GM19099 (cell line): Measurements from ENCODE around the gene ERGIC1.
A peak's percentile ranks its signal among the peaks of the same experiment; 100 is the strongest.

Experiments used
- POLR2A ChIP-seq: IDR thresholded peaks from 3 replicates; pipeline ENCODE4 v1.6.1; 2011; ENCODE audit warnings: low read depth; ENCODE audit not compliant: insufficient read length; ENCODE audit errors: extremely low read depth

The ERGIC1 gene

DNA sequence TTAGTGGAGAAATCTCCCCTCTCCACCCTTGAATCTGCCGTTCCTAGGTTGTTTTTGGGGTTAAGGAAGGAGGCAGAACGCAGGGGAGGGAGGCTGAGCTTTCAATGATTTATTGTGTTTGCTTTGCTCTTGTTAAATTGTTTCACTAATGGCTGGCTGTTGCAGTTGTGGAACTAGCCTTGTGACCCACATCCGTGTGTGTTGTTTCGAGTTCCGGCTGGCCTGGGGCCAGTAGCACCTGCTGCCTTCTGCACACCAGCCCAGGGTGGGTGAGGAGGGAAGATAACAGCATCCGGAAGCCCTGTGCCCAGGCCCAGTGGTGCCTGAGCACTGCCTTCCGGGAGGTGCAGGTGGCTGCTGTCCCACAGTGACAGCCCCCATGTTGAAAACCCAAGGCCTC, 3.6 kb downstream of the ERGIC1 start:
- peak; percentile 32 for TF ChIP-seq POLR2A

- TF ChIP-seq POLR2A = no peak
Observed at GRCh38 chr5:172838151-172838875, 4.3 kb downstream of the ERGIC1 start.

DNA sequence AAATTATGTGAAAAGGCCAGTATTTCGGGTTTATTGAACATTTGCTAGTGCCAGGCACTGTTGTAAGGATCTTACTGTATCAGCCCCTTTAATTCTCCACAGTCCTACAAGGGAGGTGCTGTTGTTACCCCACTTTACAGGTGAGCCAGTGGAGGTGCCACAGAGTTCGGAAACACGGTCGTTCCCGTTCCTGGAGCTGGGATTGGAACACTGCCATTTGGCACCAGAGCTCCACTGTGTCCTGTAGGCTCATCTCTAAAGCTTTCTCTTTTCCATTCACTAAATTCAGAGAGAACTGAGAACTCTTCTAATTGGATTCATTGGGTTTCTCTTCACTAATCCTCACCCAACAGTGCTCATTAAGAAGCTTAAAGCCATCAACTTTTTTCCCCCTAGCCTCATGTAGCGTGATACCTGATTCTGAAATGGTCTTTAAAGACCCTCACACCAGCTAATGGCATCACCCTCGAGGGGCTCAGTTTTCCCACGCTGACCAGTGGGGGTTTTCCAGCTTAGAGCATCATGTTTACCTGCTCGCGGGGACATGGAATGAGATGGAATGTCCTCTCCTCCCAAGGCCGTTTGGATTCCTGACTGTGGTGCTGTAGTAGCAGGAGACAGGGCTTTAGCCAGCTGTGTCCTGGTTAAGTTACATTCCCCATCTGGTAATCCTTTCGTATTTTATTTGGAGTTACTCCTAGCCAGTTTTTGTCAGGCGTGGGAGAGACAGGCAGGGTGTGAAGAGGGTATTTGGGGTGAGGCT, 5.8 kb downstream of the ERGIC1 start:
- no peak for TF ChIP-seq POLR2A

DNA sequence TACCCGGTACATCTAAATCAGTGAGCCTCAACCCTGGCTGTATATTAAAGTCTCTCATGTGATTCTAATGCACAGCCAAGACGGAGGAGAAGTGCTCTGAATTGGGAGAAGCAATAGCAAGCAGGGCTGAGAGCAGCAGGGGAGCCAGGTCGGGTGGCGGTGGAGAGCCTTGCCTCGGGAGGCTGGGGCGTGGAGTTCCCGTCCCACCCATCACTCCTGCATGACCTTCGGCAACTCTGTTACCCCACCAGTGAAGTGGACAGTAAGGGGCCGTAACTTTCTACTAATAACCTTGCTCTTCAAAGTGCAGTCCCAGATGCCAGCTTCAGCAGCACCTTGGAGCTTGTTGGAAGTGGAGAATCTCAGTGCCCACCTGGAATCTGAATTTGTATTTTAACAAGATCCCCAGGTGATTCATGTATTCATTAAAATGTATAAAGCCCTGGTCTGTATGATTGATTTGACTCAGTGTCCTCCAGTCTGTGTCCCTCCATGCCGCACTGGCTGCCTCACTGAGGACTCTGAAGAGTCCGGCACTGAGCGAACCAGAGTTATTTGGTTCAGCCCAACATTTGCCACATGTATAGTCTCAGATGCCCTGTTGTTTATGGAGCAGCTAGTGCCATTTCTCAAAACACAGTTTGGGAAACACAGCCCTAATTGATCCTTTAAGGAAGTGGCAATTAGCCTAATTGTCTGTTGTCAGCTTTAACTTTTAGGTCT, 6.5 kb downstream of the ERGIC1 start:
- TF ChIP-seq POLR2A = no peak

DNA sequence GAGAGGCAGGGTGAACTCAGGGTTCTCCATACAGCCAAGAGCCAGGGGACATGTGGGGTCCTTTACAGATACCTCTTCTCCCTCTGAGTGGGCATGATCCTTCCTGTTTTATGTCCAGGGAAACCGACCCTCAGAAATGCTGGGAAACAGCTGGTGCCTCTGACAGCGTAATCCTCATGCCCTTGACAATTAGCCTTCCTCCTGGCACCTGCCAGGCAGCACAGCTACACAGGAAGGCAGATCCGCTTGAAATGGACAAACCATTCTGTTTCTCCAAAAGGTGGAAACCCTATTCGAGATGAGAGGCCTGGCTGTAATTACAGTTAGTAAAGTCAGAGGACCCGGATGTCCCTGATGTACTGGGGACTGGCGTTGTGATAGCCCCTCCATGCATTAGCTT, 7.2 kb downstream of the ERGIC1 start:
- no peak for TF ChIP-seq POLR2A

- TF ChIP-seq POLR2A = no peak
Observed at GRCh38 chr5:172843825-172844576, 9.9 kb downstream of the ERGIC1 start.

- no peak for TF ChIP-seq POLR2A
Observed at GRCh38 chr5:172844577-172844838, 10.5 kb downstream of the ERGIC1 start.

- TF ChIP-seq POLR2A = no peak
Observed at GRCh38 chr5:172845154-172845553, 11.1 kb downstream of the ERGIC1 start.

DNA sequence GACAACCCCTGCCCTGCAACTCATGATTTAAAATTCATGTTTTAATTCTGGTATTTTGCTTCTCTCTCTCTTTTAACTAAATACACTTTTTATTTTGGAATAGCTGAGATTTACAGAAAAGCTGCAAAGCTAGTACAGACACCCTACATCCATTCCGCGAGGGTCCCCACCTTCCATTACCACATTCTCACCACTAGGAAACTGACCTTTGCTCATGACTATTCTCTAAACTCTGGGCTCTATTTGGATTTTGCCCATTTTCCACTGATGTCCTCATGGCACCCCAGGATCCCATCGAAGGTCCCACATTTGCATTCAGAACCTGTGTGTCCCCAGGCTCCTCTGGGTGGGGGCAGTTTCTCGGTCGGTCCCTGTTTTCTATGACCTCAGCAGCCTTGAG, 11.5 kb downstream of the ERGIC1 start:
- no peak for TF ChIP-seq POLR2A

DNA sequence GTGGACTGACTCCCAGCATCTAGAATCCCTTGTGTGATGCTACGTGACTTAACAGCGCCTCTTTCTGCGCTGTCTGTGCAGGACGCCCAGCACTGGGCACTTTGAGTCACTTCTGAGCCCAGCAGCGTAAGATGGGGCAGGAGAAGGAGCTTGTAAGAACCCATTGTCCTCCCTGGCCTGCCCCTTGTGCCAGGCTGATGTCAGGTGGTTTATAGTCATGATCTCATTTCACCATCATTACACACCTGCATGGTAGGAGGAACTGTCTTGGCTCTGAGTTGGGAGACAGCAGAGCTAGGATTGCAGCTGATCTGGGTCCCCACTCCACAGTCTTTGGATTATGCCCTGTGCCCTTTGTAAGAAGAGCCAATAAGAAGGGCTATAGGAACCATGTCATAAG, 12.2 kb downstream of the ERGIC1 start:
- no peak for TF ChIP-seq POLR2A

DNA sequence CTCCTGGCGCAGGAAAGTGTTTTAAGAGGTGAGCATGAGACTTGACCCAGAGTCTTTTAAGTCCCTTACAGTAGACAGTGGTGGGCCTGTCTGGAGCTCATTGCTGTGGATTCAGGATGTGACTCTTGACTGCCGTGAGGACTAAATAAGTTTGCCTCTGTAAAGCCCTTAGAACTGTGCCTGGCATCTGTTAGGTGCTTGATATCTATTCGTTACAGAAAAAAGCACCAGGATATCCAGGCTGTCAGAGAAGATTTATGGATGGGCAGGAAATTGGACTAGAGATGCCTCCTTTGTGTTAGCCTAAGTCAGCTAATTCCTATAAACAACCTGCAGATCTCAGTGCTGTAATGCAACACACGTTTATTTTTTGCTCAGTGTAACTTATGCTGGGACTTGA, 12.6 kb downstream of the ERGIC1 start:
- TF ChIP-seq POLR2A = no peak

DNA sequence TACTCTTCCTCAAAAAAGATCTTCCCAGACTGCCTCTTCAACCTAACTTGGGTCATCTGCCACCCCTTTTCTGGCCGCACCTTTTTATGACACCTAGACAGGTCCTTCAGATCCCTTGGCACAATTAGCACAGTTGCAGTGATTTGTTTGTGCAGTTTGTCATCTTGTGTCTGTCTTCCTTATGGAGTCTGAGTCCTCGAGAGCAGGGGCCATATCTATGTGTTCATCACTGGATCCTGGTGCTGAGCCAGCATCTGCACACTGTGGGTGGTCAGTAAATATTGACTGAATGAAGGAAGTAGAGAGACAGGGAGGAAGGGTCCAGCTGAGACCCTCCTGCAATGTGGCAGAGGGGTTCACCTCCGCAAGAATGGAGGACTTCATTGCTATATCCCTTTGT, 14.4 kb downstream of the ERGIC1 start:
- TF ChIP-seq POLR2A = no peak

- TF ChIP-seq POLR2A = no peak
Observed at GRCh38 chr5:172849606-172850453, 15.8 kb downstream of the ERGIC1 start.

- no peak for TF ChIP-seq POLR2A
Observed at GRCh38 chr5:172850454-172850797, 16.4 kb downstream of the ERGIC1 start.
